ENCODE measurements around the gene SFI1.
"Not testable (repeated sequence)": the region's sequence is repeated elsewhere in the genome, so short reads cannot be mapped to it uniquely, and the experiment has no call there.

SFI1 gene, protein sequence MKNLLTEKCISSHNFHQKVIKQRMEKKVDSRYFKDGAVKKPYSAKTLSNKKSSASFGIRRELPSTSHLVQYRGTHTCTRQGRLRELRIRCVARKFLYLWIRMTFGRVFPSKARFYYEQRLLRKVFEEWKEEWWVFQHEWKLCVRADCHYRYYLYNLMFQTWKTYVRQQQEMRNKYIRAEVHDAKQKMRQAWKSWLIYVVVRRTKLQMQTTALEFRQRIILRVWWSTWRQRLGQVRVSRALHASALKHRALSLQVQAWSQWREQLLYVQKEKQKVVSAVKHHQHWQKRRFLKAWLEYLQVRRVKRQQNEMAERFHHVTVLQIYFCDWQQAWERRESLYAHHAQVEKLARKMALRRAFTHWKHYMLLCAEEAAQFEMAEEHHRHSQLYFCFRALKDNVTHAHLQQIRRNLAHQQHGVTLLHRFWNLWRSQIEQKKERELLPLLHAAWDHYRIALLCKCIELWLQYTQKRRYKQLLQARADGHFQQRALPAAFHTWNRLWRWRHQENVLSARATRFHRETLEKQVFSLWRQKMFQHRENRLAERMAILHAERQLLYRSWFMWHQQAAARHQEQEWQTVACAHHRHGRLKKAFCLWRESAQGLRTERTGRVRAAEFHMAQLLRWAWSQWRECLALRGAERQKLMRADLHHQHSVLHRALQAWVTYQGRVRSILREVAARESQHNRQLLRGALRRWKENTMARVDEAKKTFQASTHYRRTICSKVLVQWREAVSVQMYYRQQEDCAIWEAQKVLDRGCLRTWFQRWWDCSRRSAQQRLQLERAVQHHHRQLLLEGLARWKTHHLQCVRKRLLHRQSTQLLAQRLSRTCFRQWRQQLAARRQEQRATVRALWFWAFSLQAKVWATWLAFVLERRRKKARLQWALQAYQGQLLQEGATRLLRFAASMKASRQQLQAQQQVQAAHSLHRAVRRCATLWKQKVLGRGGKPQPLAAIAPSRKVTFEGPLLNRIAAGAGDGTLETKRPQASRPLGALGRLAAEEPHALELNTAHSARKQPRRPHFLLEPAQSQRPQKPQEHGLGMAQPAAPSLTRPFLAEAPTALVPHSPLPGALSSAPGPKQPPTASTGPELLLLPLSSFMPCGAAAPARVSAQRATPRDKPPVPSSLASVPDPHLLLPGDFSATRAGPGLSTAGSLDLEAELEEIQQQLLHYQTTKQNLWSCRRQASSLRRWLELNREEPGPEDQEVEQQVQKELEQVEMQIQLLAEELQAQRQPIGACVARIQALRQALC

DNA sequence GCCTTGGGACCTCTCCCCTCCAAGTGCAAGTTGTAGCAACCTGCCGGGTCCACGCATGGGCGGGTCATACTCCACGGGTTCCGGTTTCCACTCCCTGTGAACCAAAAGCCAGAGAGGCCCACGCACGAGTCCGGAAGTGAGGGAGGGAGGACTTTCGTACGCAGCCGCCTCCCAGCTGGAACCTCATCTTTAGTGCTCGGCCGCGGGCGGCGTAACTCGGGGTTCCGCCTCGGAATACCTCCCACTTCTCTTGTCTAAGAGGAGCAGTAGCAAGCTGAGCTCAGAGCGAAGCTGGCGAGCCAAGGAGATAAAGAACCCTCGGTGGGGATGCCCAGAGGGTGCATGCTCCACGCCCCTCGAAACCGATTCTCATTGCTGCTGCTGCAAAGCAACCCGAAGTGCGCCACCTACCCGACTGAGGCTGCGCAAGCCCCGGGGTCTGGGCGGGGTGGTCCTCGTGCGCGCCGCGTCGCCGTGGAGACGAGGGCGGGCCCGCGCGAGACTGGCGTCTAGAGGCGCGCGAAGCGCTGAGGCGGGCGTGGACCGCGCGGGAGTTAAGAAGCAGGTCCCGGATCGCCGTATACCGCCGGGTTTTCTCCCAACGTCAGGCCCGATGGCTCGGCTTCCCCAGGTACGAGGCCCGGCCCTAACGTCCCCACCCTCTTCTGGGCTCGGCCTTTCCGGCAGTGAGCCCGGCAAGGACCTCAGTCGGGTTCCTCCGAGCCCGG lies at the start of gene SFI1:
Gene SFI1, plus strand, starts transcription at position 530 of the 728 bp plus-strand sequence. CDS start 11,749 bp downstream, outside the sequence.
- peak; percentile 94 to 98 (median 94) for DNase-seq

DNA sequence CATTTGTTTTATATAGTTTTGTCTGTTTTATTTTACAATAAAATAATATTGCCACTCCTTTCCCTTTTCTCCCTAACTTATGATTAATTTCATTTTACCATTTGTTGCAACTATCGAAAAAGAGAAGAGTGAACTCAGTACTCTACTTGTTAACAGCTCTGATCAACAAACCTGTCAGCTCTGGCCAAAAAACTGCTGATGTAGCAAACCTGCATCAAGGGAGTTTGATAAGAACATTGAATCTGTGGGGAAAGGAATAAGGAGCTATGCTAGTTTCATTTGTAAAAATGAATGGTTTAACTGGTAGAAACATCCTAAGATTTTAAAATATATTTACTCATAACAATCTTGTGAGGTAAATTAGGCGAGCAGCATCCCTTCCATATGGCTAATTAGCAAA lies 49.6 kb upstream of the SFI1 start:
- no peak for DNase-seq

DNA sequence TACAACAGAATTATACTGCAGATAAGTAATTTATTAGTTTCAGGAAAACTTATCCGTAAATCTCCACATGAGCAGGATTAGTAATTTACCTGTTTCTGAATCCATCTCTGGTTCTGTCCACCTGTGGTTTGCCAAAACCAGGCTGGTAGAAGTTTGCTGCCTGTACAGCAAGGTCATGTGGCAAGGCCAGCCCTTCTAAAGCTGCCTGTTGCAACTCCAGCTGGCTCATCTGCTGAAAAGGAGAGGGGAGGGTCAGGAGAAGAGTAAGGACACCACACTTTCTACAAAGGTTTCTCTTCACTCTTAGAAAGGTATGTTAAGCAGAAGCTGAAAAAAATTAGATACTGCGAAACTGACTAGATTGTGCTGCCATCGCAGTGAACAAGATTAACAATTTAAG lies 49.0 kb upstream of the SFI1 start:
- no peak for DNase-seq

DNA sequence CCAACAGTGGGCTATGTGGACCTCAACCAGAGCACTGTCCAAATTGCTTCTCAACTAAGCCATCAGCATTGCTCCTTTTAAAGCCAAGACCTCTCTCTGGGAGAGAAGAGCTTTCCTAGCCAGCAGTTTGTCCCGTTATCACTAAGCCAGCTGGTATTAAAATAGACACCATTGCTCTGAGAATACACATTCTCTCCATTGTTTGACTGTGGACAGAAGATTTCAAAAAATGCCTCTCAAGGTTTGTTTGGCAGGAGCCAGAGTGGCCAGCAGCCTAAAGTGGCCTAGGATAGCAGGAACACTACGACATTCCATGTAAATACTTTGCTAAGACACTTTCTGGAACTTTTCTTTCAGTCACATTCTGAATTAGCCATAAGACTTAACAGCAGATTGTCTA lies 48.0 kb upstream of the SFI1 start:
- no peak for DNase-seq

DNA sequence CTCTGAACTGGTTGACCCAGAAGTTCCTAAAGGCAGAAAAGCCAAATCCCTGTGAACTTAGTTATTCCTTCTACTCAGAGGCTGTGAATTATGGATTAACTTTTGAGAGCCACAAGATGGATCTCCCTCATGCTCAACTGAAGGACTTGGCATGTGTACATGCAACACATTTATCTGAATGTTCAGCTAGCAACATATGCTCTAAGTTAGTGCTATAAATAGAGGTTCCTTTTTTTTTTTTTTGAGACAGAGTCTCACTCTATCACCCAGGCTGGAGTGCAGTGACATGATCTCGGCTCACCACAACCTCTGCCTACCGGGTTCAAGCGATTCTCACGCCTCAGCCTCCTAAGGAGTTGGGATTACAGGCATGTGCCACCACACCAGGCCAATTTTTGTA lies 46.8 kb upstream of the SFI1 start:
- no peak for DNase-seq

DNA sequence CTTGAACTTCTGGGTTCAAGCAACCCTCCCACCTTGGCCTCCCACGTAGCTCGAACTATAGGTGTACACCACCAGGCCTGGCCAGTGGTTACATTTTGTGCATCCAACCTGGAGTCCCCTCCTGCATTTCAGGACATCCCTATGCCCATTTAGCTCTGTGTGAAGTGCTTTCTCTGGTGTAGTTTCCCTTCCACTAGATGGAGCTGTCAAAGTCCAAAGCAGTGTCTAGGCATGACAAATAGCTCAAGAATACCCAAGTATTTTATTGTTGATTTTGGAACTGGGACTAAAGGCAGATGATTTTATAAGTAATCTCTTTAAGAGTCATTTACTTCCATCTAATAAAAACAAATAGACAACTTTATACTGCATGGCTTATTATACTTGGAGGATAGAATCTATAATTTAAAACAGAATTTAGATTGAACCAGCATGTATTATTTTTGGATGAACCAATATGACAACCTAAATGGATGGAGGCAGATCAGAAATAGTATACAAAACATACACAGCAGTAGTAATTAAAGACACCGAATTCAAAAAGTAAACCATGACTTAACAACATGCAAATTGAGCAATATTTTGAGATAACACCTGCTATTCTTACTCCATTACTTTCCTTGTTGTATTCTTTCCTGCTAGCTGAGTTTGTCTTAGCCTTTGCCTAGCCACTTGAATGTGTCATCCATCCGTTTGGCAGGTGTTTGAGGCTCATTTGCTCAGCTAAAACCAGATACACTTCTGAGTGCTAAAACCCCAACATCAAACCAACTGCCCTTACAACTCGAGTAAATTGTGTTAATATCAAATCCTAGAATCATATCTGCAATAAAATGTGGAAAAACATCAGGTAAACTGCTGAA lies 44.4 kb upstream of the SFI1 start:
- DNase-seq: peak in 3 of 6 experiments; percentile 2 to 27 (median 13)

DNA sequence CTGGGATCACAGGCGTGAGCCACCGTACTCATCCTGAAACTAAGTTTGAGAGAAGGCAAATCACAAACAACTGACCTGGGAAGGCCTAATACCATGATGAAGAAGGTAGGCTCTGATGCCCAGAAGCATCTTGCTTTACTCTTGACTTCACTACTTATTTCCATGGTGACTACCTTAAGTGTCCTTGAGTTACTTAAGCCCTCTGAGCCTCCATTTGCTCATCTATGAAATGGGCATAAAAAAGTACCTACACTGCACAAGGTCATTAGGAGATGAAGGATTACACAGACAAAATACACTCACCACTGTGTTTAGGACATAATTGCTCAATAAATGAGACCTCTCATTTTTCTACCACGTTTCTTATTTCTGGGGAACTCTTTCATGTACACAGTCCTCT lies 34.6 kb upstream of the SFI1 start:
- no peak for DNase-seq

DNA sequence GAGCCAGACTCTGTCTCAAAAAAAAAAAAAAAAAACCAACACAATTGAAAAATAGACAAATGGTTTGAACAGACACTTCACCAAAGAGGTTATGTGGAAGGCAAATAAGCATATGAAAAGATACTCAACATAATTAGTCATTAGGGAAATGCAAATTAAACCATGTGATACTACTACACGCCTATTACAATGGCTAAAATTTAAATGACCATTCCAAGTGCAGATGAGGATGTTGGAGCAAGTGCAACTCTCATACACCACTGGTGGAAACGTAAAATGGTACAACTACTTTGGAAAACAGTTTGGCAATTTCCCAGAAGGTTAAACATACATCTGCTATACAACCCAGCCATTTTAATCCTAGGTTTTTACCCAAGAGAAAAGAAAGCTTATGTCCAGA lies 31.0 kb upstream of the SFI1 start:
- no peak for DNase-seq

DNA sequence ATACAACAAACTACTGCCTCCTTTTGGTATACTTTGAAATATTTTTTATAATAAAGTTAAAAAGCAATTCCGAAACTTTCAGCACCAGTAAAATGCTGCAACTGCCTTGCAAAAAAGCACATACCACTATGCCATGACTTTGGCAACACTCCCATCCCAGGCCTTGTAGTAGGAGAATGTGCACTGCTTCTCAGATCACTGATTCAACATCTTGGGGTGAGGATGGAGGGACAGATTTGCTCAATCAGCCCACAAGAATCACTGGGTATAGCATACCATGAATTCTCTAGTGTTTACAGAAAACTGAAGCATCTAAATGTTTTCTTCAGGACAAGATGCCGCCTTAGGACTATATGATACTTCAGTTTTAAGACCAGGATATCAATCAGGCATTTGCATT lies 21.6 kb upstream of the SFI1 start:
- DNase-seq: no peak

DNA sequence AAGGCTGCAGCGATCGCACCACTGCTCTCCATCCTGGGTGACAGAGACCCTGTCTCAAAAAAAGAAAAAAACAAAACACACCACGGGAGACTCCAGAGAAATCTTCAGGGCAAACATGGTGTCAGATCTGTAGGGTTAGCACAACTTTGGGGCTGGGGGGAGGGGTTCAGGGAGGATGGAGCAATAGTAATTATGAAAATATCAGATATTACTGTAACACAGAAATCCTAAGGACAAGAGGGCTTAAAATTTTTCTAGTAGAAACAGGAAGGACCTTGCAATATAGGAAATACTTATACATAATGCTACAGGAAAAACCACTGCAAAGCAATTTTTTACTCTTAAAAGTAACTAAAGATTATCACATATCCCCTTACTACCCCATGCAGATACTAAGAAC lies 20.5 kb upstream of the SFI1 start:
- no peak for DNase-seq

DNA sequence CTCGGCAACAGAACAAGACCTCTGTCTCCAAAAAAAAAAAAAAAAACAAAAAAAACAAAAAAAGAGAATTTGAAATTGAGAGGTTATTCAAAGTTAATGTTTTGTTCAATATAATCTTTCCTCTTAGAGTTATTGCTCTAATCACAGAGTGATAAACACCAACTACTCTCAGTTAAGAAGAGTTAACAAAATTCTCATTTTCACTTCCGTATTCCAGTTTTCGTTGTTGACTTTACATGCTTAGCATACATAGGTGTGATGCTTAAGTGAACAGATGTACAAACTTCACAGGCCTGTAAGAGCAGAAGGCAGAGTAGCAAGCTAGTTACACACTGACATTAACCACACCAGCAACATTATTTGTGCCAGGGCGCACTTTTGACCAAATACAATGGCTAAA lies 19.0 kb upstream of the SFI1 start:
- DNase-seq: no peak

DNA sequence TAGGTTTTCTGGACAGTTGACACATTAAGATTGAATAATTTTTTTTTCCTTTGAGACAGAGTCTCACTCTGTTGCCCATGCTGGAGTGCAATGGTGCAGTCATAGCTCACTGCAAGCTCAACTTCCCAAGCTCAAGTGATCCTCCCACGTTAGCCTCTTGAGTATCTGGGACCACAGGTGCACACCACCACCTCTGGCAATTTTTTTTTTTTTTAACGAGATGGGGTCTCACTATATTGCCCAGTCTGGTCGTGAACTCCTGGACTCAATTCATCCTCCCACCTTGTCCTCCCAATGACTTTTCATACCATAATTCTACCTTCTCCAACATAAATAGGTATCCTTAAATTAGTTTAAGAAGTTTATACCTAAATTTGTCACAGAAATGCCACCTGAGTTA lies 15.2 kb upstream of the SFI1 start:
- no peak for DNase-seq

DNA sequence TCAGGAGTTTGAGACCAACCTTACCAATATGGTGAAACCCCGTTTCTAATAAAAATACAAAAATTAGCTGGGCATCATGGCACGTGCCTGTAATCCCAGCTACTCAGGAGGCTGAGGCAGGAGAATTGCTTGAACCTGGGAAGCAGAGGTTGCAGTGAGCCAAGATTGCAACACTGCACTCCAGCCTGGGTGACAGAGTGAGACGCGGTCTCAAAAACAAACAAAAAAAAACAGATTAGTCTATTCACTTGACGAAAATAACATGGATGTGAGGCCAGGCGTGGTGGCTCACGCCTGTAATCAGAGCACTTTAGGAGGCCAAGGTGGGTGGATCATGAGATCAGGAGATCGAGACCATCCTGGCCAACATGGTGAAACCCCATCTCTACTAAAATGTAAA lies 13.9 kb upstream of the SFI1 start:
- not testable (repeated sequence) for DNase-seq

DNA sequence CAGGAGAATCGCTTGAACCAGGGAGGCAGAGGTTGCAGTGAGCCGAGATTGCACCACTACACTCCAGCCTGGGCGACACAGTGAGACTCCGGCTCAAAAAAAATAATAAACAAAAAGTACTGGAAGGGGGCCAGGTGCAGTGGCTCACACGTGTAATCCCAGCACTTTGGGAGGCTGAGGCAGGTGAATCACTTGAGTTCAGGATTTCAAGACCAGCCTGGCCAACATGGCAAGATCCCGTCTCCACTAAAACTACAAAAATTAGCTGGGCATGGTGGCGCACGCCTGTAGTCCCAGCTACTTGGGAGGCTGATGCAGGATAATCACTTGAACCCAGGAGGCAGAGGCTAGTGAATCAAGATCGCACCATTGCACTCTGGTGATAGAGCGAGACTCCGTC lies 10.0 kb upstream of the SFI1 start:
- DNase-seq: not testable (repeated sequence)

DNA sequence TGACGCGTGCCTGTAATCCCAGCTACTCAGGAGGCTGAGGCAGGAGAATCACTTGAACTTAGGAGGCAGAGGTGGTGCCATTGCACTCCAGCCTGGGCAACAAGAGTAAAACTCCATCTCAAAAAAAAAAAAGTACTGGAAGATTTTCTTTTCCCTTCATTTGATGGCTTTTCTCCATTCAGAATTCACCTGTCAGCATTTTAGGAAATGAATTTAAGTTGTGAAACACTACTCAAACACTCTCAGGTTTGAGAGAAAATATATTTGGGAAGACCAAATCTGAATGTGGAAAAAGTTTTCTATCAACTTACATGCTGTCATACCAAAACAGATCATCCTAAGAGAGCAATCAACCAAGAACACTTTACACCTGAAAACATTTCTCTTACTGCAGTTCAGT lies 9.4 kb upstream of the SFI1 start:
- DNase-seq: no peak

DNA sequence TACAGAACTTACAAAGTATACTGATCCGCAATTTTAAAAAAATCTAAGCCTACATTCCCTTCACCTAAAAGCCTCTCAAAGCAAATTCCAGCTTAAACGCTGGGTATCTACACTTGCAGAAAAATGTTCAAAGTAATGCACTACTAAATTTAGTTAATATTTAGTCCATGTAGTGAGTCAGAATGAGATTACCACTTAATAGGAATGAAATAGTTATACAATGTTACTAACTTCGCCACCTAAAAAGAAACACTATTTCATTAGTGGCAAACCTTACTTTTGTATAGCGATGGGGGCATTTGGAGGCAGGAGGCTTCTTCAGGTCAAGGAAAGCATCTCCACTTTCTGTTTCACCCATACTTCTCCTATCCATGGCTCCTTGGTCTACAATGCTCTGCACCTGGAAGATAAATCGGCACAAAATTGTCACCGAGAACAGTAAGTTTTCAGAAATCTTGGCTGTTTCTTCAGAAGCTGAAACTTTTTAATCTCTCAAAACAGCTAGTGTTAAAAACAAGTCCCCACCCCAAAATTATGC lies 7.9 kb upstream of the SFI1 start:
- no peak for DNase-seq

DNA sequence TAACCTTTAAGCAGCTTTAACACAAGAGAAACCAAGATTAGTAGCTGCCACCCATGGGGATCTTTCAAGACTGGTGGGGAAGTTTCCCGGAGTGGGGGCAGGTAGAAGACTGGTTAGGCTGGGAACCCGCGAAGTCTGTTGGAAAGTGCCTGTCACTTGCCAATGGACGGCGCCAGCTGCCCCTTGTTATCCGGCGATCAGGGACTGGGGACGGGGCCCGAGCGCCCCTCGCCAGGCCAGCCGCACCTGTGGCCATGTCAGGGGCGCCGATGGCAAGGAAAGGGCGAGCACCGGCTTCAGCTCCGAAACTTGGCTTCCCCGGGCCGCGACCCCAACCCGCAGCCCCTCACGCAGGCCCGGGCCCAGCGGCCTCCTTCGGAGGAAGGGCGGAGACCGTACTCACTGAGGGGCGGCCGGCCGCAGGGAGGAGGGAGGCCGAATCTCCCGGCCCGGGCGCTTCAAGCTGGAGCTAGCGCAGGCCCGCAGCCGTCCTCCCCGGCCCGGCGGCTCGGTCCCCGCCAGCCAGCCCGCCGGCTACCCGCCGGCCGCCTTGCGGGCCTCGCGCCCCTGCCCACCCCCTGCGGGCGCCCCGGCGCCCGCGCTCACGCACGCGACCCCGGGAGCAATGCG lies 7.2 kb upstream of the SFI1 start:
- peak in 3 of 6 experiments; percentile 6 to 21 (median 16) for DNase-seq

DNA sequence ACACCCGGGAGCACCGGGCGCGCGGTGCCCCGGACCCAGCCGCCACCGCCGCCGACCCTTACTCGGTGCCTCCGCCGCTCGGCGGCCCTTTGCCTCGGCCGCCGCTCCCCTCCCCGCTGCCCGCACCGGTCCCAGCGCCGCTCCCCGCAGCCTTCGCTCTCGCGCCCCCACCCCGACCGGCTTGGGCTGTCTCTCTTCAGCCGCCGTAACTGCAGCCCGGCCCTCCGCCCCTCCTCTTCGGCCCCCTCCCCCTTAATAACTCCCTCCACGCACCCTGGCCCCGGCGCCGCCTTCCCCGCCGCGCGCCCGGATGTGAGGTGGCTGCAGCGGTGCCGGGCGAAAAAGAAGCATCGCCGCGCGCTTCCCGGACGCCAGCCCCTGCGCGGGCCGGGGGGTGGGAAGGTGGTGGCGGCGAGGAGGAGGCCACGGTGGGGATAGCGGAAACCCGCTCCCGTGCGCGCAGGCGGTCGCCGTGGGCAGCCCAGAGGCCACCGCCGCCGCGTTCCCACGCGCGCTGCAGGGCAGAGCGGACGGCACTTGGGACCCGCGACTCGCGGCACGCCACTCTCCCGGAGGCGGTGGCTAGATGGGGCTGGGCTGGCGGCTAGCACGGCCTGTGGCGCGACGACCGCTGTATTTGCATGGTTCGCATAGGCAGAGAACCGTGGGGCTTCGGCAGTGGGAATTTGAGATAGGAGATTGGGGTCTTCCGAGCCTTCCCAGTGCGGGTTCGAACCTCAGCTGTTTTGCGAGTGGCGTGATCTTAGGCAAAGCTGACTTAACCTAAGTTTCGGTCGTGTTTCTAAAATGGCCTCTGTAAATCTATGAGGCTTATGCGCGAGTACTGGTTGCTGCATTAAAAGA lies 6.5 kb upstream of the SFI1 start, which contains the start of gene EIF4ENIF1:
Gene EIF4ENIF1, minus strand, starts transcription at position 211 of the 864 bp plus-strand sequence. CDS start 1,124 bp downstream, outside the sequence.
- peak; percentile 73 to 88 (median 80) for DNase-seq

DNA sequence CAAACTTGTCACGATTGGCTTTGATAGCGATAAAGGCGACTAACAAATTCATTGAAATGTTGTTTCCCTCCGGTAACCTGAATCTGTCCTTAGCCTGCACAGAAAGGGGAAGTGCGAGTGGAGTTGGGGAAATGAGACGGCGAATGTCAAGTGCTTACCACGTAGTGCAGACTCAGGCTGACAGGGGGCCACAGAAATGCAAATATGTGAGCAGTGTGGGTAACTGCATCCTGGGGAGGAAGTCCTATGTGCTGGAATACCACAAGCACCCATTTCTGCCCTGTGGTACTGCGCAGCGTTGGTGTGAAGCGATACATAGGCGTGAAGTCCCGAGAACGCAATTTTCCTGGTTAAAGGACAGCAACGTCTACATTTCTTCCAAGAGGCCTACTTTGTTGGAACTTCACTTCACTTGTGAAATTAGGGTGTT lies 5.8 kb upstream of the SFI1 start:
- DNase-seq: peak; percentile 21 to 79 (median 46)

Data from stimulated activated naive CD4-positive, alpha-beta T cell (primary cell).